ENCODE results near the gene CAPZB.

GRCh38 chr1:19453741-19454201 lies 31.6 kb downstream of the CAPZB start:
- no peak for TF ChIP-seq EZH2 (optimal IDR thresholded peaks at IDR 0.05; ENCODE audit: low read depth, low read length)
- TF ChIP-seq, protein P1, sequence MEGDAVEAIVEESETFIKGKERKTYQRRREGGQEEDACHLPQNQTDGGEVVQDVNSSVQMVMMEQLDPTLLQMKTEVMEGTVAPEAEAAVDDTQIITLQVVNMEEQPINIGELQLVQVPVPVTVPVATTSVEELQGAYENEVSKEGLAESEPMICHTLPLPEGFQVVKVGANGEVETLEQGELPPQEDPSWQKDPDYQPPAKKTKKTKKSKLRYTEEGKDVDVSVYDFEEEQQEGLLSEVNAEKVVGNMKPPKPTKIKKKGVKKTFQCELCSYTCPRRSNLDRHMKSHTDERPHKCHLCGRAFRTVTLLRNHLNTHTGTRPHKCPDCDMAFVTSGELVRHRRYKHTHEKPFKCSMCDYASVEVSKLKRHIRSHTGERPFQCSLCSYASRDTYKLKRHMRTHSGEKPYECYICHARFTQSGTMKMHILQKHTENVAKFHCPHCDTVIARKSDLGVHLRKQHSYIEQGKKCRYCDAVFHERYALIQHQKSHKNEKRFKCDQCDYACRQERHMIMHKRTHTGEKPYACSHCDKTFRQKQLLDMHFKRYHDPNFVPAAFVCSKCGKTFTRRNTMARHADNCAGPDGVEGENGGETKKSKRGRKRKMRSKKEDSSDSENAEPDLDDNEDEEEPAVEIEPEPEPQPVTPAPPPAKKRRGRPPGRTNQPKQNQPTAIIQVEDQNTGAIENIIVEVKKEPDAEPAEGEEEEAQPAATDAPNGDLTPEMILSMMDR (IDR thresholded peaks at IDR 0.05; ENCODE audit: low read length), result no peak
